NCI-H2196 (cell line): ENCODE measurements around the gene UFC1.

Source experiments
- DNase-seq: peaks from one replicate; lab custom pipeline; 2025; ENCODE audit not compliant: unreplicated experiment; lab: John Stamatoyannopoulos, UW

UFC1 gene

GRCh38 chr1:161133220-161133740, 20.5 kb upstream of the UFC1 start:
- no peak for DNase-seq

DNA sequence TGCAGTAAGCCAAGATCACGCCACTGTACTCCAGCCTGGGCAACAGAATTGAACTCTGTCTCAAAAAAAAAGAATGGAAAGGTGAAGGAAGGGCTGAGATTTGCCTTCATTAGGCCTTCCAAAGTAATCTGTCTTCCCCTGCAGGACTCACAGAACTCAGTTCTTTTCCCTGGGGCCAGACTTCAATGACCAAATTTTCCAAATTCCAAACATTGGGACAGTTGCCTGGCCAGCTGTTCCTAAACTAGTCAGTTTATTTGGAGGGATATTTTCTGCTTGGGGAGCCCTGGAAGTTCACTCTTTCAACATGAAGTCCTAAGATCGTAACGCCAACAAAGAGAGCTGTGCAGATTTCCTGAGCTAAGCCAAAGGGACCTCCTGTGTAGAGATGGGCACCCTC, 15.9 kb upstream of the UFC1 start:
- no peak for DNase-seq

- no peak for DNase-seq
Observed at GRCh38 chr1:161138431-161138830, 15.3 kb upstream of the UFC1 start.

- DNase-seq = peak; percentile 59
Observed at GRCh38 chr1:161139766-161140165, 14.0 kb upstream of the UFC1 start.

GRCh38 chr1:161140755-161141400, 12.9 kb upstream of the UFC1 start:
- no peak for DNase-seq

DNA sequence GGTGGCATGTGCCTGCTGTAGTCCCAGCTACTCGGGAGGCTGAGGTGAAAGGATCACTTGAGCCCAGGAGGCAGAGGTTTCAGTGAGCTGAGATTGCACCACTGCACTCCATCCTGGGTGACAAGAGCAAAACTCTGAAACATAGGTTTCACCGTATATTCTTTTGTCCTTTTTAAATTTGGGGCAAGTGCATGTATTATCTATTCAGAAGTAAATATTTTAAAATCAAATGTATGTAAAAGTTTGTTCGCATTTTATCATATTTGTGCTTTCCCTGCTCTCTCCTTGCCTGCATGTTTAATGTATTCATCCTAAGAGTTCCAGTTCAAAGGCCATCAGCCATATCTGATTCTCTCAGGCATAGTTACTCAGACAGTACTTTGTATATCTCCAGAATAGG, 7.9 kb upstream of the UFC1 start:
- no peak for DNase-seq

DNA sequence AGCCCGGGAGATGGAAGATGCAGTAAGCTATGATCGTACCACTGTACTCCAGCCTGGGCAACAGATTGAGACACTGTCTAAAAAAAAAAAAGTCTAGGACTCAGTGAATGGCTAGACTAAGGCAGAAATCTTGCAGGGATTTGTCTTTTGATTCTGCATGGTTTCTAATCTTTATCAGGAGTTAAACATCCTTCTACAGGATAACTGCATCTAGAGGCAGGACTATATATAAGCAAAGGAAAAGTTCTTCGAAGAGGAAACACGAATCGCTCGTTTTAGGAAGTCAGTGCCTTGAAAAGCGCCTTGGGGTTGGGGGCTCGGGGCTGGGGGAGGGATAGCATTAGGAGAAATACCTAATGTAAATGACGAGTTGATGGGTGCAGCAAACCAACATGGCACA, 602 bp upstream of the UFC1 start:
- DNase-seq = no peak

DNA sequence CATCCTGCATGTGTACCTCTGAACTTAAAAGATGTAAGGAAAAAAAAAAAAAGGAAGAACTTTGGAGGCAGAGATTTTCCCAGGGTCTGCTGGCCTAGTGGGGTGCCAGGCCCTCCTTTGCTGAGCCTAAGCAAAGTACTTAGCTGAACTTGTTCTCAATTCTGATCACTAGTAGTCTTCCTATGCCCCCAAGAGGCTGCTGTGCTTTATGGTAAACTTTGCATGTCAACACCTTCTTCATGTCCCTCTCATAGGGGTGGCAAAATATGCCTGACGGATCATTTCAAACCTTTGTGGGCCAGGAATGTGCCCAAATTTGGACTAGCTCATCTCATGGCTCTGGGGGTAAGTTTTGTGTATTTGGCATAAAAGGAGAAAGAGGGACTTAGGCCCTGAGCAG, 4.1 kb downstream of the UFC1 start:
- DNase-seq = no peak

GRCh38 chr1:161158316-161159010, 4.7 kb downstream of the UFC1 start:
- no peak for DNase-seq

DNA sequence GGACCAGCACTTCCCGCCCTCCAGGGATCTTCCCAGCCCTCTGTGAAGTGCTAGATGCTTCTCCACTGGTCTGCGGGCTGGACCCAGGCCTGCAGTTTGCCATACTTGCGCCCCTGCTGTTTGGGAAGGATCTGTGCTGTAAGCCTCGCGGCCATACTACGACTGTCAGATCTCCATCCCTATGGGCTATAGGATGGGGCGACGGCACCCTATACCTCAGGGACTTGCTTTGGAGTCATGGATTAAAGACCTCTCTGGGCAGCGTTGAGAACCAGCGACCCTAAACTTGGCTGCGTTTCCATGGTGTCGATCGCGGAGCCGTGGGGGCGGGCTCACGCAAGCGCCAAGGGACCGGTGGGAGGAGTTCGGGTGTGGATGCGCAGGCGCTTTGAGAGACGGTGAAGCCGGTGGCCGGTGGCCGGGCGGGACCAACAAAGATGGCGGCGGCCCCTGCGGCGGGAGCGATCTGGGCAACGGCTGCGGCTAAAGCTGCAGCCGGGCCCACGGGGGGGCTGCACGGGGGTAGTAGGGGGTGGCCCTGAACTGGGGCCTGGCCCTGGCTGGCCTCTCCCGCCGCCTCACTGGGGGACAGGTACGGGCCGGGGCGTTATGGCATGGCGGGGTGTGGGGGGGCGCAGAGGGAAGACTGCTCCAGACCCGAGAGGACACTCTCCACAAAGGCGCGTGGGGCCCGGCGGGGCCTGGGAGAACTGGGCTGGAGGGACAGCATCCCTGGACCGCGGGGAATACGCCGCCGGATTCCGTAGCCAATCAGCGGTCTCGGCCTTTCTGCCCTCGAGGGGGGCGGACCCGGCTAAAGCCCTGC, 5.5 kb downstream of the UFC1 start, which contains the start of gene USP21:
TSS of gene USP21 (plus strand) at position 414 of the 826 bp plus-strand sequence. CDS start 1,141 bp downstream, outside the sequence.
- peak; percentile 90 for DNase-seq

DNA sequence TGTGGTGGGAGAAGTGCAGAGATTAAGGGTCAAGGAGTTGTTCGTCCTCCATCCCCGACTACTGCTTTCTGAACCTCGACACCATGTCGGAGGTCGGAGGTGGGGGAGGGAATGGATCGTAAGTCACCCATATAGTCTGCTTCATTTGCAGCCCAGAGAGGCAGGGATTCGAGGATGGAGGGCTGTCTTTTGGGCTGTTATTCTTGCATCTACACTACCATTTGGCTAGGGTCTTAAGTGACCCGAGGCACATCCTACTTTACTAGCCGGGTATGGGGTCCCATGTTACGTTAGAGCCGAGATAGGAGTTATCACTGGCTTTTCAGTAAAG, 6.1 kb downstream of the UFC1 start:
- DNase-seq = no peak

DNA sequence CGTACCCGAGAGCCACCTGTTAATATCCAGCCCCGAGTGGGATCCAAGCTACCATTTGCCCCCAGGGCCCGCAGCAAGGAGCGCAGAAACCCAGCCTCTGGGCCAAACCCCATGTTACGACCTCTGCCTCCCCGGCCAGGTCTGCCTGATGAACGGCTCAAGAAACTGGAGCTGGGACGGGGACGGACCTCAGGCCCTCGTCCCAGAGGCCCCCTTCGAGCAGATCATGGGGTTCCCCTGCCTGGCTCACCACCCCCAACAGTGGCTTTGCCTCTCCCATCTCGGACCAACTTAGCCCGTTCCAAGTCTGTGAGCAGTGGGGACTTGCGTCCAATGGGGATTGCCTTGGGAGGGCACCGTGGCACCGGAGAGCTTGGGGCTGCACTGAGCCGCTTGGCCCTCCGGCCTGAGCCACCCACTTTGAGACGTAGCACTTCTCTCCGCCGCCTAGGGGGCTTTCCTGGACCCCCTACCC, 6.9 kb downstream of the UFC1 start:
- no peak for DNase-seq

GRCh38 chr1:161161652-161162051, 7.9 kb downstream of the UFC1 start:
- DNase-seq = no peak

DNA sequence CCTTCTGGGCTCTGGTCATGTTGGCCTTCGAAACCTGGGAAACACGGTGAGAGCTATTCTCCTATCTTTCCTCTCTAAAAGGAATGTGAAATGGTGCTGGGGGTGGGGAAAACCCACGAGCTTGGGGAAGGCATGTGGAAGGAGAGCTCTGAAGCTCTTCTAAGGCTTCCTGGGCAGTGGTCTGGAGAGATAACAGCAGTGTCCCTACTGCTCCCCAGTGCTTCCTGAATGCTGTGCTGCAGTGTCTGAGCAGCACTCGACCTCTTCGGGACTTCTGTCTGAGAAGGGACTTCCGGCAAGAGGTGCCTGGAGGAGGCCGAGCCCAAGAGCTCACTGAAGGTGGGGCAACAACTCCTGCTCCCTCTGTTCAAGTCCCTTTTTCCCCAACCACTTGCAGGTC, 8.3 kb downstream of the UFC1 start:
- DNase-seq = no peak

GRCh38 chr1:161162806-161163205, 9.0 kb downstream of the UFC1 start:
- no peak for DNase-seq

GRCh38 chr1:161163793-161164192, 10.0 kb downstream of the UFC1 start:
- no peak for DNase-seq

DNA sequence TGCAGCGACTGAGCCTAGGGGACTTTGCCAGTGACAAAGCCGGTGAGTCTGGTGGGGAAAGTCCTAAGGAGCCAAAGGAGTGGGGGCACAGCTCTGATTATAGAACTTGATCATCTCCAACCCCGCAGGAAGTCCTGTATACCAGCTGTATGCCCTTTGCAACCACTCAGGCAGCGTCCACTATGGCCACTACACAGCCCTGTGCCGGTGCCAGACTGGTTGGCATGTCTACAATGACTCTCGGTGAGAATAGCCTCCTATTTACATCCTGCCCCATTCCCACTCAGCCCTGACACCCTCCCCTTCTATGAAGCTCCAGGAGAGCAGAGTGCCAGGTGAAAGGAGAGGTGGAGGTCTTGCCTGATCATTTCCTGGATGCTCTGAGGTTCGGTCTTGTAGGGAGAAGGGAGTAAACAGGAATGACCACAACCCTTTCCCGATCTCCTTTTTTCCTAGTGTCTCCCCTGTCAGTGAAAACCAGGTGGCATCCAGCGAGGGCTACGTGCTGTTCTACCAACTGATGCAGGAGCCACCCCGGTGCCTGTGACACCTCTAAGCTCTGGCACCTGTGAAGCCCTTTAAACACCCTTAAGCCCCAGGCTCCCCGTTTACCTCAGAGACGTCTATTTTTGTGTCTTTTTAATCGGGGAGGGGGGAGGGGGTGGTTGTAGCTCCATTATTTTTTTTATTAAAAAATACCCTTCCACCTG, 11.3 kb downstream of the UFC1 start:
- DNase-seq = peak; percentile 8

GRCh38 chr1:161165742-161166668, 12.2 kb downstream of the UFC1 start, which contains the start of gene PPOX:
Gene PPOX, plus strand, starts transcription at chr1:161166426. Its CDS starts 422 bp downstream, at chr1:161166848.
- DNase-seq = peak; percentile 97

DNA sequence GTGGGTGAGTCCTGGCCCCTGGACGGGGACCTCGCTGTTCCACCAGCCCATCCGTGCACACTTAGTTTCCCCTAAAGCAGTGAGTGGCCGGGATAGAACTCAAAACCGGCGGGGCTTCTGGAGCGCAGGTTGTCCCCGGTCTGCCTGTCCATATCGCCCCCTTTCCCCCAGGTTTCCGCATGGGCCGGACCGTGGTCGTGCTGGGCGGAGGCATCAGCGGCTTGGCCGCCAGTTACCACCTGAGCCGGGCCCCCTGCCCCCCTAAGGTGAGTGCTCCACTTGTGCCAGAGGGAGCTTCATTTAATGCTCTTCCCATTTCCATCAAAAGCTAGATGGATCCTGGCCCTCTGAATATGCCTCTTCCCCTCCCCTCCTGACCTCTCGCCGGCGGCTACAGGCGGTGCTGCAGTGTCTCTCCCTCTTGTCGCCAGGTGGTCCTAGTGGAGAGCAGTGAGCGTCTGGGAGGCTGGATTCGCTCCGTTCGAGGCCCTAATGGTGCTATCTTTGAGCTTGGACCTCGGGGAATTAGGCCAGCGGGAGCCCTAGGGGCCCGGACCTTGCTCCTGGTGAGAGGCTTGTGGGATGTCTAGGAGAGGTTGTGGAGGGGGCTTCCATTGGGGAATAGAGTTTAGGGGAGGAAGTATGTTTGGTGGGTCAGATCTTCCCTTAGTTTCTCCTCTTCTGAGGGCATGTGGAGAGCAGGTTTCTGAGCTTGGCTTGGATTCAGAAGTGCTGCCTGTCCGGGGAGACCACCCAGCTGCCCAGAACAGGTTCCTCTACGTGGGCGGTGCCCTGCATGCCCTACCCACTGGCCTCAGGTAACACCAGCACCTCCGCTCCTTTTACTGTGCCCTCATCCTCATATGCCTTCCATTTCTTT, 13.1 kb downstream of the UFC1 start:
- DNase-seq = peak; percentile 5
